GM18861 (cell line): ENCODE measurements around the gene SLC25A28.
A peak's percentile ranks its signal among the peaks of the same experiment; 100 is the strongest.
"Not testable (repeated sequence)": the region's sequence is repeated elsewhere in the genome, so short reads cannot be mapped to it uniquely, and the experiment has no call there.

ENCODE experiments used
- ATAC-seq: cut with Tn5 transposase; IDR thresholded peaks from one replicate; pipeline ENCODE4 v1.9.1; 2021; ENCODE audit not compliant: unreplicated experiment

The SLC25A28 gene

GRCh38 chr10:99628923-99629624, 8.8 kb upstream of the SLC25A28 start:
- ATAC-seq: no peak

GRCh38 chr10:99625124-99625523, 4.9 kb upstream of the SLC25A28 start:
- ATAC-seq: not testable (repeated sequence)

- ATAC-seq: no peak
These were observed 3.7 kb upstream of the SLC25A28 start for GRCh38 chr10:99623919-99624318.

GRCh38 chr10:99621454-99622251, 1.4 kb upstream of the SLC25A28 start:
- ATAC-seq: no peak

- ATAC-seq: peak; percentile 88
These were observed 643 bp upstream of the SLC25A28 start for GRCh38 chr10:99620711-99621453.

GRCh38 chr10:99619090-99619800, 994 bp downstream of the SLC25A28 start:
- no peak for ATAC-seq

GRCh38 chr10:99617696-99618095, 2.5 kb downstream of the SLC25A28 start:
- ATAC-seq: no peak

GRCh38 chr10:99615426-99615825, 4.8 kb downstream of the SLC25A28 start:
- ATAC-seq: no peak

- no peak for ATAC-seq
These were observed 7.9 kb downstream of the SLC25A28 start for GRCh38 chr10:99612167-99612831.

- ATAC-seq: no peak
These were observed 8.9 kb downstream of the SLC25A28 start for GRCh38 chr10:99611326-99611725.

GRCh38 chr10:99610221-99610620, 10.0 kb downstream of the SLC25A28 start:
- no peak for ATAC-seq

GRCh38 chr10:99609186-99609585, 11.1 kb downstream of the SLC25A28 start:
- ATAC-seq: no peak

- ATAC-seq: no peak
These were observed 14.9 kb downstream of the SLC25A28 start for GRCh38 chr10:99605351-99605750.

GRCh38 chr10:99604862-99605261, 15.4 kb downstream of the SLC25A28 start:
- no peak for ATAC-seq

- peak; percentile 73 for ATAC-seq
These were observed 21.3 kb downstream of the SLC25A28 start for GRCh38 chr10:99598781-99599509.

GRCh38 chr10:99598011-99598410, 22.2 kb downstream of the SLC25A28 start:
- no peak for ATAC-seq

- ATAC-seq: not testable (repeated sequence)
These were observed 23.5 kb downstream of the SLC25A28 start for GRCh38 chr10:99596708-99597107.

- ATAC-seq: no peak
These were observed 24.3 kb downstream of the SLC25A28 start for GRCh38 chr10:99595770-99596465.

GRCh38 chr10:99595236-99595635, 25.0 kb downstream of the SLC25A28 start:
- ATAC-seq: no peak
